SK-N-SH (cell line): Measurements from ENCODE around the gene BIRC6. TPM values are rescaled to one million over a fixed set of nuclear protein-coding genes. Genes with fewer than 3 reads are reported as not detected.

Experiments used
- CTCF ChIA-PET: fragments of 300-600, 350-600 bp; formaldehyde crosslinking; extraction: SDS; loops from one replicate; lab custom pipeline; 2021; lab: Yijun Ruan, JAX
- POLR2A ChIA-PET: fragments of 350-600 bp; sonication (Branson Sonifier 250); formaldehyde crosslinking; extraction: SDS; loops from one replicate; lab custom pipeline; 2020; ENCODE audit warnings: antibody characterized with exemption, inconsistent platforms; lab: Yijun Ruan, JAX
- DNase-seq: peaks from one replicate; pipeline ENCODE4 v3.0.0; 2012
- H2AFZ ChIP-seq: fragments of 200-600 bp; sonication (generic); 2 replicates; pipeline ENCODE4 v1.8.1; 2016; ENCODE audit warnings: antibody characterized with exemption, mild to moderate bottlenecking, low read depth
- H3F3A ChIP-seq: fragments of 200-600 bp; sonication (generic); replicated peaks from 2 replicates; pipeline ENCODE3; 2016; ENCODE audit warnings: antibody characterized with exemption, mild to moderate bottlenecking; ENCODE audit not compliant: insufficient read depth
- H3K27ac ChIP-seq, 2 experiments: fragments of 200-500 bp in 1 of 2; fragments of 200-600 bp in 1 of 2; sonication (Bioruptor generic) in 1 of 2; sonication (generic), shearing (Covaris generic) in 1 of 2; 2 replicates each; pipeline versions ENCODE4 v1.5.1 to v1.6.1; 2014 to 2016; ENCODE audit warnings: low read depth in 2 of 2, inconsistent platforms in 1 of 2, low read length in 1 of 2, mild to moderate bottlenecking in 1 of 2, mixed read lengths in 1 of 2
- H3K27me3 ChIP-seq: fragments of 200-600 bp; sonication (generic), shearing (Covaris generic); 2 replicates; pipeline ENCODE4 v1.6.1; 2016; ENCODE audit warnings: mixed run types; ENCODE audit not compliant: insufficient read depth
- H3K36me3 ChIP-seq, 2 experiments: fragments of 200-500 bp in 1 of 2; fragments of 200-600 bp in 1 of 2; sonication (Bioruptor generic) in 1 of 2; sonication (generic) in 1 of 2; replicated peaks in 1 of 2; 2 replicates each; pipeline versions ENCODE3 to v1.5.1; 2014 to 2016; ENCODE audit warnings: low read length in 1 of 2, mild to moderate bottlenecking in 1 of 2; ENCODE audit not compliant: insufficient read depth in 2 of 2, control insufficient read depth in 1 of 2
- H3K4me1 ChIP-seq, 2 experiments: fragments of 200-500 bp in 1 of 2; fragments of 200-600 bp in 1 of 2; sonication (Bioruptor generic) in 1 of 2; sonication (generic), shearing (Covaris generic) in 1 of 2; 2 replicates each; pipeline versions ENCODE4 v1.5.1 to v1.6.1; 2014 to 2016; ENCODE audit warnings: low read depth in 1 of 2, low read length in 1 of 2, mixed run types in 1 of 2; ENCODE audit not compliant: insufficient read depth in 2 of 2, control insufficient read depth in 1 of 2
- H3K4me2 ChIP-seq: fragments of 200-600 bp; sonication (generic), shearing (Covaris generic); 2 replicates; pipeline ENCODE4 v1.6.1; 2017; ENCODE audit warnings: mixed run types
- H3K4me3 ChIP-seq, 2 experiments: fragments of 200-500 bp in 1 of 2; fragments of 200-600 bp in 1 of 2; sonication (Bioruptor generic) in 1 of 2; sonication (generic), shearing (Covaris generic) in 1 of 2; 2 replicates each; pipeline versions ENCODE4 v1.5.1 to v1.8.1; 2014 to 2016; ENCODE audit warnings: low read depth in 2 of 2, inconsistent platforms in 1 of 2, low read length in 1 of 2, mild to moderate bottlenecking in 1 of 2, mixed read lengths in 1 of 2, moderate library complexity in 1 of 2
- H3K79me2 ChIP-seq: fragments of 200-600 bp; sonication (generic); 2 replicates; pipeline ENCODE4 v1.8.1; 2017; ENCODE audit warnings: mild to moderate bottlenecking; ENCODE audit not compliant: insufficient read depth
- H3K9ac ChIP-seq: fragments of 200-600 bp; sonication (generic); 2 replicates; pipeline ENCODE4 v1.6.1; 2017; ENCODE audit warnings: mixed run types
- H3K9me2 ChIP-seq: fragments of 200-600 bp; sonication (generic); 2 replicates; pipeline ENCODE4 v1.6.1; 2017; ENCODE audit warnings: mixed run types
- H3K9me3 ChIP-seq: fragments of 200-600 bp; sonication (generic); 2 replicates; pipeline ENCODE4 v1.6.1; 2017; ENCODE audit warnings: mixed run types, mild to moderate bottlenecking, moderate library complexity
- H4K20me1 ChIP-seq: fragments of 200-600 bp; sonication (generic); 2 replicates; pipeline ENCODE4 v1.6.1; 2017; ENCODE audit warnings: mild to moderate bottlenecking, mixed run types; ENCODE audit not compliant: insufficient read depth
- EZH2phosphoT487 ChIP-seq: fragments of 200-600 bp; sonication (generic); IDR thresholded peaks from 2 replicates; pipeline ENCODE4 v1.6.1; 2017; ENCODE audit warnings: low read depth, mixed run types, mild to moderate bottlenecking, antibody characterized with exemption, moderate library complexity, borderline replicate concordance
- FOSL2 ChIP-seq: IDR thresholded peaks from 2 replicates; pipeline ENCODE4 v1.4.0; 2012; ENCODE audit warnings: low read depth, mild to moderate bottlenecking, moderate library complexity, borderline replicate concordance
- GABPA ChIP-seq: IDR thresholded peaks from 2 replicates; pipeline ENCODE4 v1.4.0; 2012; ENCODE audit warnings: low read depth, mild to moderate bottlenecking
- GATA2 ChIP-seq: sonication (generic); formaldehyde crosslinking; IDR thresholded peaks from 2 replicates; pipeline ENCODE4 v1.5.0; 2020; ENCODE audit warnings: mild to moderate bottlenecking, missing genetic modification reagents
- IRF3 ChIP-seq: fragments of 150-350 bp; IDR thresholded peaks from 2 replicates; pipeline ENCODE4 v1.6.1; 2016; ENCODE audit warnings: mild to moderate bottlenecking, low read depth, low read length
- JUND ChIP-seq: IDR thresholded peaks from 2 replicates; pipeline ENCODE4 v1.4.0; 2012
- MXI1 ChIP-seq: IDR thresholded peaks from 2 replicates; pipeline ENCODE4 v1.6.1; 2012; ENCODE audit warnings: mild to moderate bottlenecking, low read depth, low read length, improper control_type of control experiment
- NFIC ChIP-seq: IDR thresholded peaks from 2 replicates; pipeline ENCODE4 v1.4.0; 2012; ENCODE audit warnings: borderline replicate concordance
- NRF1 ChIP-seq: IDR thresholded peaks from 2 replicates; pipeline ENCODE4 v1.6.1; 2012; ENCODE audit warnings: low read depth, mild to moderate bottlenecking, low read length
- PBX3 ChIP-seq: IDR thresholded peaks from 2 replicates; pipeline ENCODE4; 2012
- POLR2AphosphoS5 ChIP-seq: IDR thresholded peaks from 2 replicates; pipeline ENCODE4 v1.6.1; 2012; ENCODE audit warnings: low read depth, low read length
- RAD21 ChIP-seq: IDR thresholded peaks from 2 replicates; pipeline ENCODE4 v1.6.1; 2012; ENCODE audit warnings: mild to moderate bottlenecking, low read length
- RFX5 ChIP-seq: IDR thresholded peaks from 2 replicates; pipeline ENCODE4 v1.6.1; 2012; ENCODE audit warnings: mild to moderate bottlenecking, improper control_type of control experiment, low read length
- SIN3A ChIP-seq: IDR thresholded peaks from 2 replicates; pipeline ENCODE4 v1.6.1; 2012; ENCODE audit warnings: low read depth, mild to moderate bottlenecking, low read length, moderate library complexity, borderline replicate concordance
- TCF12 ChIP-seq: IDR thresholded peaks from 2 replicates; pipeline ENCODE4 v1.4.0; 2012
- TEAD4 ChIP-seq: IDR thresholded peaks from 2 replicates; pipeline ENCODE4 v1.4.0; 2012; ENCODE audit warnings: mild to moderate bottlenecking, borderline replicate concordance; ENCODE audit not compliant: insufficient read depth
- USF1 ChIP-seq: IDR thresholded peaks from 2 replicates; pipeline ENCODE4 v1.4.0; 2012; ENCODE audit warnings: low read depth, borderline replicate concordance
- USF2 ChIP-seq: fragments of 150-350 bp; IDR thresholded peaks from 2 replicates; pipeline ENCODE4 v1.6.1; 2017; ENCODE audit warnings: antibody characterized with exemption, low read length, low read depth, borderline replicate concordance
- YY1 ChIP-seq: IDR thresholded peaks from 2 replicates; pipeline ENCODE4 v1.4.0; 2012; ENCODE audit warnings: low read depth, mild to moderate bottlenecking
- ZBTB33 ChIP-seq: IDR thresholded peaks from 2 replicates; pipeline ENCODE4 v1.4.0; 2012; ENCODE audit warnings: low read depth, borderline replicate concordance
- WGBS: methylation state at CpG from one replicate; pipeline ENCODE4 v1.1.6; 2017; ENCODE audit warnings: low lambda C conversion rate; 5-methylcytosine and 5-hydroxymethylcytosine counted together
- polyA plus RNA-seq, 3 experiments: library from polyadenylated mRNA; depleted of rRNA; stranded (reverse); fragments of >200 nt; gene quantifications; 2 replicates each; pipeline ENCODE4 v1.2.3, GENCODE V29; 2012

The BIRC6 gene
- polyA plus RNA-seq, 1 of the 3 experiments (the other 2 are of a cell fraction) = 28.9 TPM

GRCh38 chr2:32611366-32611765 lies 254.5 kb downstream of the BIRC6 start:
- no peaks in the 10 kb centered on the region for H3K79me2 ChIP-seq
- H3K9ac ChIP-seq = no peak overlapping the region
- CTCF ChIA-PET = no interaction called here
- 96% methylated on average over 2 of the region's 2 CpGs for WGBS
- H3K4me3 ChIP-seq = no peak overlapping the region
- no peaks in the 10 kb centered on the region for H3K9me3 ChIP-seq
- H3F3A ChIP-seq = peaks cover 3% of the 10 kb centered on the region
- H2AFZ ChIP-seq = no peak overlapping the region
- H4K20me1 ChIP-seq = no peaks in the 10 kb centered on the region
- no peak for DNase-seq
- no peak for TF ChIP-seq JUND
- TF ChIP-seq, all 33 proteins: peak for 0
- no peaks in the 10 kb centered on the region for H3K4me1 ChIP-seq
- H3K27ac ChIP-seq = no peak overlapping the region
- no peaks in the 10 kb centered on the region for H3K9me2 ChIP-seq
- POLR2A ChIA-PET = no interaction called here
- H3K36me3 ChIP-seq = peaks cover 42 to 64% of the 10 kb centered on the region in 2 experiments
- H3K27me3 ChIP-seq = no peaks in the 10 kb centered on the region
- H3K4me2 ChIP-seq = no peak overlapping the region

- Histone ChIP-seq H3K9ac (no peak overlapping the region), H3K27ac (no peak overlapping the region), H3K9me3 (no peaks in the 10 kb centered on the region), H3K4me2 (no peak overlapping the region), H3K36me3 (peaks cover 42 to 64% of the 10 kb centered on the region in 2 experiments), H4K20me1 (no peaks in the 10 kb centered on the region), H3K4me1 (no peaks in the 10 kb centered on the region), H3K9me2 (no peaks in the 10 kb centered on the region), H2AFZ (no peak overlapping the region), H3K27me3 (no peaks in the 10 kb centered on the region), H3K4me3 (no peak overlapping the region), H3K79me2 (no peaks in the 10 kb centered on the region), H3F3A (peaks cover 3% of the 10 kb centered on the region)
- 94% methylated on average over 1 of the region's 1 CpG for WGBS
- POLR2A ChIA-PET = no interaction called here
- TF ChIP-seq PBX3 (no peak), TCF12 (no peak), USF2 (no peak), MXI1 (no peak), SIN3A (no peak), RAD21 (no peak), IRF3 (no peak), FOSL2 (no peak), EZH2phosphoT487 (no peak), POLR2AphosphoS5 (no peak), USF1 (no peak), NFIC (no peak), JUND (no peak), RFX5 (no peak), YY1 (no peak), ZBTB33 (no peak), NRF1 (no peak), GATA2 (no peak), TEAD4 (no peak), GABPA (no peak)
- CTCF ChIA-PET = interaction anchor here (1.5 kb wide), 1 partner anchor 10 kb away, joined by 7 read pairs; no protein-coding TSS in a partner anchor
- DNase-seq = no peak
Measured at GRCh38 chr2:32611771-32612170, 254.9 kb downstream of the BIRC6 start.
